Adrenal gland (tissue), 12 donors: ENCODE data around the gene TIMM13. TPM values are rescaled to one million over a fixed set of nuclear protein-coding genes. Genes with fewer than 3 reads are reported as not detected.

Experiments
- DNase-seq, 7 donors: peaks; one replicate each; pipeline ENCODE4 v3.0.0-alpha.2; 2019 to 2020
- H3K27ac ChIP-seq, 5 donors: fragments of 200-600 bp; sonication (generic) in 4 of 5; 1 replicate in 3 of 5; 2 replicates in 2 of 5; pipeline versions ENCODE4 v1.5.1 to v1.8.0; 2016 to 2020; ENCODE audit warnings: mild to moderate bottlenecking in 1 of 5
- H3K27me3 ChIP-seq: fragments of 200-600 bp; 2 replicates; pipeline ENCODE4 v1.8.0; 2021
- H3K36me3 ChIP-seq, 2 donors: fragments of 200-600 bp; replicated peaks in 1 of 2; 1 replicate in 1 of 2; 2 replicates in 1 of 2; pipeline versions ENCODE4 v1.5.1 to v1.8.0; 2018 to 2022
- H3K4me1 ChIP-seq, 2 donors: fragments of 200-600 bp; replicated peaks in 1 of 2; 1 replicate in 1 of 2; 2 replicates in 1 of 2; pipeline versions ENCODE4 v1.5.1 to v1.8.0; 2018 to 2021
- H3K4me3 ChIP-seq, 4 donors: fragments of 200-600 bp; sonication (generic) in 3 of 4; one replicate each; pipeline ENCODE4 v1.5.1; 2016 to 2018
- H3K9me3 ChIP-seq, 3 donors: fragments of 200-600 bp; sonication (generic) in 1 of 3; replicated peaks in 1 of 3; 1 replicate in 2 of 3; 2 replicates in 1 of 3; pipeline versions ENCODE4 v1.5.1 to v1.8.0; 2016 to 2021
- CTCF ChIP-seq, 6 experiments: fragments of 450-650 bp in 4 of 6; fragments of 200-600 bp in 2 of 6; sonication (generic) in 1 of 6; IDR thresholded peaks; 1 replicate in 5 of 6; 2 replicates in 1 of 6; pipeline versions ENCODE4 v1.5.1 to v1.8.0; 2016 to 2021; ENCODE audit warnings: antibody characterized with exemption in 6 of 6, mild to moderate bottlenecking in 2 of 6, moderate library complexity in 1 of 6
- POLR2A ChIP-seq, 2 donors: fragments of 450-650 bp; IDR thresholded peaks; one replicate each; pipeline ENCODE4 v1.6.1; 2017; ENCODE audit warnings: antibody characterized with exemption in 2 of 2, mild to moderate bottlenecking in 2 of 2, moderate library complexity in 1 of 2
- whole genome bisulfite sequencing, 4 donors: extraction: QIAGEN DNeasy Blood & Tissue Kit in 2 of 4; methylation state at CpG; one replicate each; pipeline versions ENCODE4 v1.1.5 to v1.1.7; 2013 to 2017; 5-methylcytosine and 5-hydroxymethylcytosine counted together
- intact Hi-C, 2 donors: fragments of 100-400 bp; cut with DNase I; formaldehyde crosslinking; loops; one replicate each; pipeline versions ENCODE4 v1.14.1 to v1.15.0; 2022 to 2023
- polyA plus RNA-seq, 3 donors: library from polyadenylated mRNA; stranded (reverse); fragments of 200-250 nt in 2 of 3; fragments of 350-450 nt in 1 of 3; fragmentation: Illumina TruSeq in 1 of 3; extraction: RNeasy Lipid Tissue Mini Kit (QIAGEN cat#74804) in 1 of 3; gene quantifications; one replicate each; pipeline ENCODE4 v1.2.3, GENCODE V29; 2013 to 2014
- total RNA-seq, 9 donors: library from RNA; depleted of rRNA in 4 of 9; stranded (reverse); fragments of >200 nt in 4 of 9; fragments of 120-200 nt in 1 of 9; fragmentation: NEBNext Ultra II Directional in 1 of 9; extraction: Animal tissue kit (Norgen Biotek cat#: 25700) in 1 of 9; gene quantifications; one replicate each; pipeline versions ENCODE4 v1.1.0 to v1.2.4, GENCODE V29; 2013 to 2023
- donor health status: healthy with polysubstance abuse.
- donor health status: Bipolar disorder and iron deficiency.
- donor health status: DM: yes; HTN: yes; CAD: no.
- donor health status: DM: no; HTN: no; CAD: no.
- donor health status: DM: no; HTN: no; CAD: no.
- donor health status: DM: yes; HTN: yes; CAD: no.

Gene TIMM13
- total and polyA plus RNA-seq, 12 donors: 32.7 to 198 (median 88.1) TPM

GRCh38 chr19:2443116-2443784 lies 15.9 kb upstream of the TIMM13 start:
- TF ChIP-seq POLR2A (IDR thresholded peaks at IDR 0.05) (no peak), CTCF (IDR thresholded peaks at IDR 0.05) (no peak)
- Histone ChIP-seq H3K4me1 (no peaks in the 10 kb centered on the region), H3K27me3 (no peaks in the 10 kb centered on the region), H3K27ac (no peak overlapping the region), H3K36me3 (peaks cover 0 to 5% of the 10 kb centered on the region in 2 donors), H3K4me3 (no peak overlapping the region), H3K9me3 (no peaks in the 10 kb centered on the region)
- intact Hi-C loops: no loop called here
- DNase-seq: no peak
- 90 to 95% (median 95%) methylated on average over 10 to 22 of the region's 22 CpGs for WGBS, 4 donors

- DNase-seq: no peak
- H3K4me1 ChIP-seq: no peaks in the 10 kb centered on the region
- peaks cover 0 to 18% of the 10 kb centered on the region in 2 donors for H3K36me3 ChIP-seq
- intact Hi-C loops: no loop called here
- whole genome bisulfite sequencing, 4 donors: 98 to 100% (median 98%) methylated on average over 7 to 26 of the region's 26 CpGs
- TF ChIP-seq CTCF (IDR thresholded peaks at IDR 0.05) (no peak), POLR2A (IDR thresholded peaks at IDR 0.05) (no peak)
- H3K9me3 ChIP-seq: no peaks in the 10 kb centered on the region
- no peaks in the 10 kb centered on the region for H3K27me3 ChIP-seq
- no peak overlapping the region for H3K4me3 ChIP-seq
- no peak overlapping the region for H3K27ac ChIP-seq
Observed at GRCh38 chr19:2441096-2441752, 13.8 kb upstream of the TIMM13 start.

GRCh38 chr19:2440515-2440914 lies 13.1 kb upstream of the TIMM13 start:
- no peak for DNase-seq
- Histone ChIP-seq H3K36me3 (peaks cover 0 to 18% of the 10 kb centered on the region in 2 donors), H3K9me3 (no peaks in the 10 kb centered on the region)

GRCh38 chr19:2438178-2438577 lies 10.8 kb upstream of the TIMM13 start:
- Histone ChIP-seq H3K27ac (no peak overlapping the region), H3K36me3 (peaks cover 0 to 33% of the 10 kb centered on the region in 2 donors), H3K27me3 (no peaks in the 10 kb centered on the region), H3K4me3 (no peak overlapping the region), H3K4me1 (no peaks in the 10 kb centered on the region), H3K9me3 (no peaks in the 10 kb centered on the region)
- WGBS, 4 donors: 94 to 96% (median 95%) methylated on average over 16 to 20 of the region's 20 CpGs
- intact Hi-C loops: no loop called here
- TF ChIP-seq CTCF (IDR thresholded peaks at IDR 0.05) (no peak), POLR2A (IDR thresholded peaks at IDR 0.05) (no peak)
- DNase-seq: no peak

More at GRCh38 chr19:2440515-2440914, 13.1 kb upstream of the TIMM13 start:
- Histone ChIP-seq H3K4me3 (no peak overlapping the region), H3K27ac (no peak overlapping the region), H3K27me3 (no peaks in the 10 kb centered on the region), H3K4me1 (no peaks in the 10 kb centered on the region)
- TF ChIP-seq POLR2A (IDR thresholded peaks at IDR 0.05): no peak
- no peak for TF ChIP-seq CTCF (IDR thresholded peaks at IDR 0.05)
- WGBS, 4 donors: 94 to 100% (median 96%) methylated on average over 1 of the region's 1 CpG
- intact Hi-C loops: no loop called here
